Neuron (in vitro differentiated cells): Measurements from ENCODE around the gene ASB8.
"Not testable (repeated sequence)": the region's sequence is repeated elsewhere in the genome, so short reads cannot be mapped to it uniquely, and the experiment has no call there.

Experiments used
- H2AFZ ChIP-seq: one replicate; pipeline ENCODE4 v1.6.1; 2013; ENCODE audit warnings: low read depth, mild to moderate bottlenecking, inconsistent platforms, low read length, moderate library complexity
- H3K27me3 ChIP-seq: one replicate; pipeline ENCODE4 v1.6.1; 2013; ENCODE audit warnings: low read length; ENCODE audit not compliant: insufficient read depth
- H3K36me3 ChIP-seq: one replicate; pipeline ENCODE4 v1.6.1; 2013; ENCODE audit warnings: low read length; ENCODE audit not compliant: insufficient read depth
- H3K4me1 ChIP-seq: one replicate; pipeline ENCODE4 v1.6.1; 2013; ENCODE audit warnings: low read length; ENCODE audit not compliant: insufficient read depth
- H3K4me3 ChIP-seq: 2 replicates; pipeline ENCODE4 v1.5.1; 2013; ENCODE audit warnings: mild to moderate bottlenecking, low read length, moderate library complexity
- H3K9me3 ChIP-seq: one replicate; pipeline ENCODE4 v1.6.1; 2013; ENCODE audit warnings: low read length

The ASB8 gene

DNA sequence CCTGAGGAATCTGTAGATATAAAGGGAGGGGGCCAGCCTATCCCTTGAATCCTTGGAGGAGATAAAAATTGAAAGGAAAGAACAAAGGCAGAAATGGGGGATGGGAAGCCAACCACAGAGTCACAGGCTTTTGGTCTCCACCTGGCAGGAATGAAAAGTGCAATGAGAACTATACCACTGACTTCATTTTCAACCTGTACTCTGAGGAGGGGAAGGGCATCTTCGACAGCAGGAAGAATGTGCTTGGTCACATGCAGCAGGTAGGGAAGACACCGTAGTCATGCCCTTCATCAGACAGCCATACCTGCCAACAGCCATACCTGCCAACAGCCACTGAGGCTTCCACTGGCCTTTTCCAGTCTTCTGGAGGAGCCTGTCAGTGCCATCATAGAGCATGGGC is 13.4 kb downstream of the ASB8 start:
- no peaks in the 10 kb centered on the region for H3K9me3 ChIP-seq
- H3K36me3 ChIP-seq: peaks cover 82% of the 10 kb centered on the region
- H3K27me3 ChIP-seq: no peaks in the 10 kb centered on the region
- no peak overlapping the region for H3K4me3 ChIP-seq
- H2AFZ ChIP-seq: no peak overlapping the region
- H3K4me1 ChIP-seq: no peaks in the 10 kb centered on the region

DNA sequence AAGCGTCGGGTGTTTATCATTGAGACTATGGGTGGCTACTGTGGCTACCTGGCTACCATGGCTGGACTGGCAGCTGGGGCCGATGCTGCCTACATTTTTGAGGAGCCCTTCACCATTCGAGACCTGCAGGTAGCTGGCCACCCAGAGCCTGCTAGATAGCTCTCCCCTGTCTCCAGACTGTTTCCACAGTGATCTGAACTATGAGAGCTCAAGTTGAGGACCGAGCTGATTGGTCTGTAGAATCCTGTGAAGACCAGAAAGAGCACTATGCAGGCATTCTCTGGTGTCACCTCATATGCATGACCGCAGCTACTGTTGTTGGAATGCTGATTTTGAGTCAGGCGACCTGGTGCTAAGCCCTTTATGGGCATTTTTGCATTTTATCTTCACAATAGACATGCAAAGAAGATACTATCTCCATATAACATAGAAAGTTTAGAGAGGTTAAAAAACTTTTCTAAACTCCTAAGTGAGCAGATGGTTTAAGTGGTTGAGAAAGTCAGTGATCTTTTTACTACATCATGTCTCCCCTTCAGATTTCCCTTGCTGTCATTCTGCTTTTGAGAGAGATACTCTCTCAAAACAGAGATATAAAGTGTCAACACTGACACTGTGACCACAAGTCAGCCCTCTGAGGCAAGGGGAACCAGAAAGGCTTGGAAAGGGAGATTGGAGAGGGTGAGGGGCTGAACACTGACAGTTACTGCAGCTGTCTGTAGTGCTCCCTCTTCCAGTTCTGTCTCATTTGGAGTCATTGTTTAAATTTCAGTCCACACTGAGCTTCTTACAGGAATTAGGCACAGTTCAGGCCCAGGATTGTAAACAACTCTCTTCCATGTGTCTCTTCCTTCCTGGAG is 14.3 kb downstream of the ASB8 start:
- H2AFZ ChIP-seq: no peak overlapping the region
- no peaks in the 10 kb centered on the region for H3K4me1 ChIP-seq
- H3K9me3 ChIP-seq: no peaks in the 10 kb centered on the region
- no peaks in the 10 kb centered on the region for H3K27me3 ChIP-seq
- peaks cover 82% of the 10 kb centered on the region for H3K36me3 ChIP-seq
- H3K4me3 ChIP-seq: no peak overlapping the region

DNA sequence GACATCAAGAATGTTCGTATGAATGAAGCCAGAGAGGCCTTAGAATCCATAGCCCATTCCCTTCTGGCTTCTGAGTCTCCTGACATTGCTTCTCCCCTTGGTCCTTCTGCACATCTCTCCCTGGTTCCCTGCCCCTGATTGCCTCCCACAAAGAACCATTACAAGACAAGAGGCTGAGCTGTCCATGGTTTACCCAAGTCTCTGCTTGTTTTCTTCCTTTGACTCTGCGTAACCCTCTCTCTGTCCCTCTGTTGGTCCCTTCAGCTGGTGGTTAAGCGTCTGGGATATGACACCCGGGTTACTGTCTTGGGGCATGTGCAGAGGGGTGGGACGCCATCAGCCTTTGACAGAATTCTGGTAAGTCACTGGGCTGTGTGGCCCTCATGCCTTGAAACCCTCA is 22.3 kb downstream of the ASB8 start:
- Histone ChIP-seq H3K4me3 (no peak overlapping the region), H3K9me3 (no peaks in the 10 kb centered on the region), H2AFZ (no peak overlapping the region), H3K4me1 (no peaks in the 10 kb centered on the region), H3K36me3 (peaks cover 88% of the 10 kb centered on the region), H3K27me3 (no peaks in the 10 kb centered on the region)

DNA sequence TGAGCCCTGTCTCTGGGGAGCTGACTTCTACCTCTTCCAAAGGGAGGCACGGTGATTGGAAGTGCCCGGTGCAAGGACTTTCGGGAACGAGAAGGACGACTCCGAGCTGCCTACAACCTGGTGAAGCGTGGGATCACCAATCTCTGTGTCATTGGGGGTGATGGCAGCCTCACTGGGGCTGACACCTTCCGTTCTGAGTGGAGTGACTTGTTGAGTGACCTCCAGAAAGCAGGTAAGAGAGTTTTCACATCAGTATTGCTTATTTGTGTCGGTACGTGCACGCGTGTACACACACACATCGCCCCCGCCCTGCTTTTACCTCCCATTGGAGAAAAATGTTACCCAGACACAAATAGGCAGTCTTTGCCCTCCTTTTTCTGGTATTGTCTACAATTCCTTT is 24.5 kb downstream of the ASB8 start:
- Histone ChIP-seq H3K36me3 (peaks cover 87% of the 10 kb centered on the region), H3K4me1 (no peaks in the 10 kb centered on the region), H3K4me3 (no peak overlapping the region), H3K27me3 (no peaks in the 10 kb centered on the region), H3K9me3 (no peaks in the 10 kb centered on the region), H2AFZ (no peak overlapping the region)

DNA sequence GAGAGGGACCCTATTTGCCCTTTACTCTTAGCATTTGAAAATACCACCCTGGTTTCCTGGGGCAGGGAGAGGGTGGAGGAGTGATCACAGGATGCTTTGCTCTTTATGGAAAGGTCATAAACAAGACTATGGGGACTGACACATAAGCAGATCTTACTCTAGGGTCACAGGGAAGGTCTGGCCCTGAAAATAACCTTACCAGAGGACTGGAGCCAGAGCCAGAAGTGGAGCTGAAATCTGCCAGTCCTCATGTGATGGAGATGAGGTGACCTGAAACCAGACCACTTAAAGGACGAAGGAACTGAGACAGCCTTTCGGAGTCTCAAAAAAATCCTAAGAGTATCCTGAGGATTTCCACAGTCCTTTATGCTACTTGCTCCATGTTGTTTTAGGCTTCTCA is 25.8 kb downstream of the ASB8 start:
- no peak overlapping the region for H2AFZ ChIP-seq
- no peaks in the 10 kb centered on the region for H3K4me1 ChIP-seq
- H3K9me3 ChIP-seq: no peaks in the 10 kb centered on the region
- no peak overlapping the region for H3K4me3 ChIP-seq
- H3K36me3 ChIP-seq: peaks cover 91% of the 10 kb centered on the region
- no peaks in the 10 kb centered on the region for H3K27me3 ChIP-seq

DNA sequence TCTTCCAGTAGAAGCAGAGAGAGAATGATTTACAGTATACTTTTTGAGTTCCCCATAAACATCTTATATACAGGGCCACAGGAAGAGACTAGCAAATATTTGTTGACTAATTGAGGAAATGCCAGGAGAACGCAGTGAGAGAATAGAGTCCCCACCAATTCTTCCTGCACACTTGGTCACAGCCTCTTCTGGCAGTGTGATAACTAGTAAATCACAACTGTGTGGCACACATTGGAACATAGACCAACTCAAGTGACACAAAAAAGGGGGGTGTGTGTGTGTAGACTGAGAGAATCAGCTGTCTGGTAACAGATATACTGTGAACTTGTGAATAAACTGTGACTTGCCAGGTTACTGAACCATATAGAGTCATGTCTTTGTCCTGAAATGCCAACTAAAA is 27.9 kb downstream of the ASB8 start:
- Histone ChIP-seq H2AFZ (no peak overlapping the region), H3K4me3 (no peak overlapping the region), H3K9me3 (no peaks in the 10 kb centered on the region), H3K36me3 (peaks cover 88% of the 10 kb centered on the region), H3K4me1 (no peaks in the 10 kb centered on the region), H3K27me3 (no peaks in the 10 kb centered on the region)

DNA sequence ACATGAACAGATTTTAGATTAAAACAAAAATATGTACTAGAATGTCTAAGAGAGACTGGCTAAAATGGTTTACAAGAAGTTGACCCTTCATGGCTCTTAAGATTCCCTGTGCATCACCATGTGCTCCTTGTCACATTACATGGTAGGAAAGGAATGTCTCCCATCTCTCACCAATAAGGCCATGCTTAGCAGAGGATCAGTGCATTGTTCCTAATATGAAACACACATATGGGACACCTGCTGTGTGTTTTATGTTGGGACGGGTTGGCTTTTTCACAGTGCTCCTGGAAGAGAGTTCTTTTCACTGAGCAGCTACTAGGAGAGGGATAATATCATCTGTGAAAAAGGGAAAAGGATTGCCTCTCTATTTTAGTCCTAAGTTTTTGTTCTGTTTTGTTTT is 28.5 kb downstream of the ASB8 start:
- Histone ChIP-seq H3K4me1 (no peaks in the 10 kb centered on the region), H2AFZ (no peak overlapping the region), H3K9me3 (no peaks in the 10 kb centered on the region), H3K27me3 (no peaks in the 10 kb centered on the region), H3K36me3 (peaks cover 87% of the 10 kb centered on the region), H3K4me3 (no peak overlapping the region)

DNA sequence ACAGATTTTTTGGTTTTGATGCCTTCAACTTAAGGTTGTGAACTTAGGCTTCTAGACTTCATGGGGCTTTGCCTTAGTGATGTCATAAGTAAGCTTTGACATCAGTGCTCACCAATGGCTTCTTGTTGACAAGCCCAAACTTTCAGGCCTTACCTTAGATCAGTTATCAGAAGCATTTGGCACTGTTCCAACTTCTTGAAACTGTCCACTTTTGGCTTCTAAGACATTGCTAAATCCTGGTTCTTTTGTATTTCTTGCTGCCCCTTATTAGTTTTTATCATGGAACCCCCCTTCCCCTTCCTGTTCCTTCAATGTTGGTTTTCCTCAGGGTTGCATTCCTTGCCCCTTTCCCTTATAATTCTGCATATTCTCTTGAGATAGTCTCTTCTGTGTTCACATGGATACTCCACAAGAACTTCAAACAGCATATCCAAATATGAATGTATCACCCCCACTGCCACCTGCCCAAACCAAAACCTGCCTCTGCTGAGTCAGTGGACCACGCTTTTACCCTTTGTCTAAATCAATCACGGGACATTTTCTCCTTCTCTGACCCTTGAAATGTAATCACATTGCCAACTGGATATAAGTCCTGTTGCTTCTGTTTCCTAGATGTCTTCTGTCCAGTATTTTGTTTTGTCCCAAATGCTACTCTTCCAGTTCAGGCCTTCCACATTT is 30.2 kb downstream of the ASB8 start:
- no peaks in the 10 kb centered on the region for H3K27me3 ChIP-seq
- peaks cover 80% of the 10 kb centered on the region for H3K36me3 ChIP-seq
- H3K9me3 ChIP-seq: no peaks in the 10 kb centered on the region
- H2AFZ ChIP-seq: no peak overlapping the region
- peaks cover 9% of the 10 kb centered on the region for H3K4me1 ChIP-seq
- no peak overlapping the region for H3K4me3 ChIP-seq

DNA sequence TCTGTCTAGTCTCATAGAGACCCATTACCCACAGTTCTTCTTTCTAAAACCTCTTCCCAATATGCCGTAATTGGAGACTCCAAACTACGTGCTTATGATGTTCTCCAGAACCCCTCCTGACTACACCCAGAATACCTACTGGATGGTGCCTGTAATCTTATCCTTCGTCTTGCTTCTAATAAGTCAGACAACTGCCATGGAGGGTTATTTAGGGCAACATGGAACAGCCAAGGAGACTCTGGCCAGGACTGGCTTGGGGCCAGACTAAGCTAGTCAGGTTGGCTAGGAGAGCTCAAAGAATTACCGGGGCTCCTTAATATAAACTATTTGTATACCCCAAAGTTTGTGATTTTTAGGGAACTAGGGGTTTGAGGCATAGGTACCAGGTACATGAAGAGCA is 31.3 kb downstream of the ASB8 start:
- peaks cover 71% of the 10 kb centered on the region for H3K36me3 ChIP-seq

DNA sequence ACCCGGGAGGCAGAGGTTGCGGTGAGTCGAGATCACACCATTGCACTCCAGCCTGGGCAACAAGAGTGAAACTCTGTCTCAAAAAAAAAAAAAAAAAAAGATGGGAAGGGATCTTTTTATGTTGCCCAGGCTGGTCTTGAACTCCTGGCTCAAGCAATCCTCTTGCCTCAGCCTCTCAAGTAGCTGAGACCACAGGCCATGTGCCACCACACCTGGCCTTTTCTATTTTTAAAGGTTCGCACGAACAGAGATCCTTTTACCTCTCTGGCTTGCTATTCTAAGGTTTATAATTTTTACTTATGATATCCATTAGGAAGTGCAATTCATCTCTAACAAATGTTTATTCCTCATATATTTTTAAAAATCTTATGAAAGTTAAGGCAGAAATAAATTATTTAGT is 31.8 kb downstream of the ASB8 start:
- H2AFZ ChIP-seq, H3K27me3 ChIP-seq, H3K4me3 ChIP-seq, H3K9me3 ChIP-seq: not testable (repeated sequence)
- peaks cover 24% of the 10 kb centered on the region for H3K4me1 ChIP-seq
- peaks cover 67% of the 10 kb centered on the region for H3K36me3 ChIP-seq

More for the DNA sequence above, 31.3 kb downstream of the ASB8 start:
- H2AFZ ChIP-seq: no peak overlapping the region
- H3K4me3 ChIP-seq: no peak overlapping the region
- H3K4me1 ChIP-seq: peaks cover 20% of the 10 kb centered on the region
- no peaks in the 10 kb centered on the region for H3K9me3 ChIP-seq
- H3K27me3 ChIP-seq: no peaks in the 10 kb centered on the region

DNA sequence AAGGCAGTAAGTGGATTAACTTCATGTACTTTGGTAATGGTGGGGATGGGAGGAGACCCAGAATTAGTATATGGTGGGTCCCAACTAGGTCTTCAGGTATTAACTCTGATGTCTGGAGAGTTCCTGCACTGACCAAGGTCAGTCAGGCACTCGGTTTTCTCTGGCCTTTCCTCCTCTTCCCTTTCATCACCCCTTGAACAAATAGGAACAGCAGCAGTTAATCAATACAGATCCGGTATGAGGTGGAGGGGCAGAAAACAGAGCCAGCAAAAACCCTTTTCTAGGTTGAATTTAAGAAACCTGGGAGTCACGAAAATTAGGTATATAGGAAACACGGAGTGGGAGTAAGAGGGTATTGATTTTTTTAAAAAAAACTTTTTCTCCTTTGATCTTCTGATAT is 34.1 kb downstream of the ASB8 start:
- Histone ChIP-seq H2AFZ (no peak overlapping the region), H3K27me3 (no peaks in the 10 kb centered on the region), H3K4me1 (peaks cover 38% of the 10 kb centered on the region), H3K36me3 (peaks cover 47% of the 10 kb centered on the region), H3K4me3 (no peak overlapping the region), H3K9me3 (no peaks in the 10 kb centered on the region)

DNA sequence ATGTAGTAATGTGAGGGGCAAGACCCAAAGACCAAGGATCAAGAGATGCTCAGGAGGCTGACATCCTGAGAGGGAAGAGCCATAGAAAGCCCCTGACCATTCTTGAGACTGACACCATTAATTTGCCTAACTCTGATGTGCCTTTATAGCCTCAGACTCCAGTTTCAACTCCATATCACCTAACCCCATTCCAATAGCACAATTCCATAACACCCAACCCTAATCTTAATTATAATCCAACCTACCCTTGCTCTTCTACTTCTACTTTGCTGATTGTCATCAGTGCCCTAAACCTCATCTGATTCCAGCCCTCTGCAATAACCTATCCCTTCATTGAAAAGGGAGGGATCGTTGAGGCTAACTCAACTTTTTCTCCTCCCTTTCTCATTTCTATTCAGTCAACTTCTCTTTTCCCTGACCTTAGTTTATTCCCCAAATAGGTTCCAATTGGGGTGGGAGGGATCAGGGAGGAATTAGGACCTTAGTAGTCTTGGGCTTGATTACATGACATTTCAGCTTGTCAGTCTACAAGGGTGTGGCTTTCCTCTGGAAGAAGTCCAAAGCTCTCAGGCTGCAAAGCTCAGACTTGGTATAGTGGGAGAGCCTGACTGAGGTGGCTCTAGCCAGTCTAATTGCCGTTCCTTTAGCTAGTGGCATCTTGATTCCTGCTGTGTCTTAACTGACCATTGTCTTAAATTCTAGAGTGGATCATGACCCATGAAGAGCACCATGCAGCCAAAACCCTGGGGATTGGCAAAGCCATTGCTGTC is 35.1 kb downstream of the ASB8 start:
- H2AFZ ChIP-seq: no peak overlapping the region
- no peaks in the 10 kb centered on the region for H3K9me3 ChIP-seq
- no peaks in the 10 kb centered on the region for H3K27me3 ChIP-seq
- peaks cover 38% of the 10 kb centered on the region for H3K36me3 ChIP-seq
- H3K4me3 ChIP-seq: no peak overlapping the region
- H3K4me1 ChIP-seq: peaks cover 38% of the 10 kb centered on the region

DNA sequence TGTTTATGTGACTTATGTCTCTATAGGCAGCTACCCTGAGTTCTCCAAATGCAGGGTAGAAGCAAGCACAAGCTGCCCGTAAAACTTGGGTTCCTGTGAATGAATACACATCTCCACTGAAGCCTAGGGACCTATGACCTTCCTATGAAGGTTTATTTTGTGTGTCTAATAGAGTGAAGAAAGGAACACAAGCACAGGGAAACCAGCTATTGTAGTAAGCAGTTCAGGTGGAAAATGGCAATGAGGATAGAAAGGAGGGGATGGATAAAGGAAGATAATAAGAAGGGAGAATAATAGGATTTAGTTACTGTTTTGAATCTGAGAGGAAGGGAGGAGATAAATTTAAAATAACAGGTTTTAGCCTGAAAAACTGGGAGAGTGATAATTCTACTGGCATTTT is 35.8 kb downstream of the ASB8 start:
- peaks cover 38% of the 10 kb centered on the region for H3K4me1 ChIP-seq
- H3K36me3 ChIP-seq: peaks cover 31% of the 10 kb centered on the region
- H3K4me3 ChIP-seq: no peak overlapping the region
- no peaks in the 10 kb centered on the region for H3K9me3 ChIP-seq
- H3K27me3 ChIP-seq: no peaks in the 10 kb centered on the region
- H2AFZ ChIP-seq: no peak overlapping the region
